Islet of Langerhans (tissue), 1 donor: ENCODE measurements around the gene FARS2.
"Not testable (repeated sequence)": the region's sequence is repeated elsewhere in the genome, so short reads cannot be mapped to it uniquely, and the experiment has no call there.

Experiments
- FAIRE-seq: peaks from one replicate; lab custom pipeline; 2011; peaks lifted over from hg19 to GRCh38; lab: Jason Lieb, UNC

Gene FARS2

DNA sequence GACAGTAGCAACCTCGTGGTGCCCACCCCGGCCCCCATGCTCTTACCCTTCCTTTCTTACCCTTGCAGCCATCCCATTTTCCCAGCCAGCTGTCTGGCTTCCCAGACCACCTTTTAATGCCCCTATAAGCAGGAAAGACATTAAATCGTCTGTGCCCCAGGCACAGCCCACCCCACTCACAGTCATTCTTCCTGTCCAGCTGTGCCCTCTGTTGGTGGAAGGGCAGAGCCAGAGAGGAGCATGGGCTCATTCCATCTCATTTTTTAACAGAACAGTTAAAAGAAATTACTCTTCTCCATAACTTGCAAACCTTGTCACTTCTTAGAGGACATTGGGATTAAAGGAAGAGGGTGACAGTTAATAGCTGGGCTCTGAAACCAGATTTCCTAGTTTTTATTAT is 504.9 kb downstream of the FARS2 start:
- FAIRE-seq, result no peak

DNA sequence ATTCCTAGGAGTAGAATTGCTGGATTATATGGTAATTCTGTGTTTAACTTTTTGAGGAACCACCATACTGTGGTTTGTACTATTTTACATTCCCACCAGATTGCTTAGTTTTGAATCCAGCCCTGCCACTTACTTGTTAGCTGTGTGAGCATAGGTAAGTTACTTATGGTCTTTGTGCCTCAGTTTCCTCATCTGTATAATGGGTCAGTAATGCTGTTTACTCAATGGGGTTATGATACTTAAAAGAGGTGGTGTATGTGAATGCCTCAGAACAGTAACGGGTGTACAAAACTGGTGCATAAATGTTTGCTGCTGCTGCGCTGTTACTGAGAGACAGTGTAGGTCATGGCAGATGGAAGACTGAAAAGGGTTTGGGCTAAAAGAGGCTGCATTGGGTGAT is 506.2 kb downstream of the FARS2 start:
- no peak for FAIRE-seq

DNA sequence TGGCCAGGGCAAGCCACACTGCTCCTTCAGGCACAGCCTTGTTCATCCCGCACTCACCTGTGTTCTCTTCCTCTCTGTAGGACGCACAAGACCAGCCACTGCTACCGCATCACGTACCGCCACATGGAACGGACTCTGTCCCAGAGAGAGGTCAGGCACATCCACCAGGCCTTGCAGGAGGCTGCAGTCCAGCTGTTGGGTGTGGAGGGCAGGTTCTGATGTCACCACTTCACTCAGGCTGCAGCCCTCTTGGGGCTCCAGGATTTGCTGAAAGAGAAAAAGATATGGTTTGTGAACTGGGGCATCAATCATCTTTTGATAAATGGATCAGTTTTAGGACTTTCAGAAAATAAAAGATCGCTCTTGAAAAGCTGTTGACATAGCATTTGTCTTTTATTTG is 509.9 kb downstream of the FARS2 start:
- no peak for FAIRE-seq

- FAIRE-seq, result no peak
Observed at GRCh38 chr6:5771759-5772390, 510.6 kb downstream of the FARS2 start.

DNA sequence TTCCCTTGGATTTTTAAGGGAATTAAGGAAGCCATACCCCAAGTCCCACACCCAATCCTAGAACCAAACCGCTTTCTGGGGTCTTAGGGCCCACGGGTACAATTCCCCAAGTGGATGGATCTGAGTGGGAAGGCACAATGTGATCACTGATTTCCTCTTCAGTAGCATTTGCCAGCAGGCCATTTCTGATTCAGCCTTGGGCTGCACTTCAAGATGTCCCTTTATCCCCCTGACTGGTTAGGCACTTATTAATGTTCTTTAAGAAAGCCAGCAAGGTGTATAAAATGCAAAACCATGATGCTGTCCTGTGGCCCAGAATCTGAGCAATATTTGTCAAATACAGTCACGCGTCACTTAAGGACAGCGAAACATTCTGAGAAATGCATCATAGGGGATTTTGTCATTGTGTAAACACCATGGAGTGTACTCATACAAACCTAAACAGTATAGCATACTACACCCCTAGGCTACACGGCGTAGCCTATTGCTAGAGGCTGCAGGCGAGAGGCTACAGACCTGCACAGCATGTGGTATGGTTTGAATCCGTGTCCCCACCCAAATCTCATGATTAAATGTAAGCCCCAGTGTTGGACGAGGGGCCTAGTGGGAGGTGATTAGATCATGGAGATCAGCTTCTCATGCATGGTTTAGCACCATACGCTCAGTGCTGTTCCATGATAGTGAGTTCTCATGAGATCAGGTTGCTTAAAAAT is 511.3 kb downstream of the FARS2 start:
- no peak for FAIRE-seq

DNA sequence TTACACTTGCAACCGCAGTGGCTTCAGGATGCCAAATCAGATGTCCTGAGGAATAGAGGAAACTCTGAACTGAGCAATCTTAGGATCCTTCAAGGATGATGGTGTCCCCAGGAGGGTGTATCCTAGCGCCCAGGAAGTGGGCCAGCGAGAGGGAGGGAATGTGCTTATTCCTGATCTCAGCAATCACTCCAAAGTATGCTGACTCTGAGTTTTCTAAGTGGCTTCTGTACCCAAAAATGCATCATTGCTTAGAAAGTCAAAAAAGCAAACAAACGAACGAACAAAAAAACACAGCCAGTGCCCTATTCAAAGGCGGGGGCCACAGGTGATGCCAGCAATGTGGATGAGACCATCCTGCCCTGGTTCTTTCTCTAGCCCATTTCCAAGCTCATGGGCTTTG is 514.8 kb downstream of the FARS2 start:
- FAIRE-seq, result no peak

DNA sequence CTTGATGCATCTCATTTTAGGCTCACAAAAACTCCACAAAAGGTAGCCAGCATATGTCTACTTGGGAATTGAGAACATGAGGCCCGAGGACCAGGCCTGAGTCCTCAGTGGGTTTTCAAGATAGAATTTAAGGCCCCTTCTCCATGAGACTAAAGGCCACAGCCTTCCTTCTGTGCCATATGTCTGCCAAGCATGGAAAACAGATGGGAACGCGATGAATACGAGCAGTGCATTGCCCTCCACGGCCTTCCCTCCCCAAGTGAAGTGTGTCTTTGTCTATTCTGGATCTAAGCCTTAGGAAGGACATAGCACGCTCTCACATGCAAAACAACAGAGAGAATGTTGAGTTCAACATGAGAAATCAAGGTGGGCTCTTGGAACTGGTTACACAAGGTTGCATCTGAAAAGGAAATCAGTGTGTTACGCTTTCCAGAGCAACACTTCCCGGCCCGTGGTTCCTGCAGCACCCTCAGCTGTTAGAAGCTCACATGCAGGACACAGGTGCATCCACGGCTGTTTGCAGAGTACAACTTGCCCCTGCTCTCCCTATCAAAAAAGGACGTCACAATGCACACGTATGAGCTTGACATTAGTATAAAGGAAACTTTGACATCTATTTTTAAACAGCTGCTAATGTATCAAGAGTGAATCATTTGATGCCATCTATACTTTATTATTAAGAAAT is 515.5 kb downstream of the FARS2 start:
- FAIRE-seq, result no peak

DNA sequence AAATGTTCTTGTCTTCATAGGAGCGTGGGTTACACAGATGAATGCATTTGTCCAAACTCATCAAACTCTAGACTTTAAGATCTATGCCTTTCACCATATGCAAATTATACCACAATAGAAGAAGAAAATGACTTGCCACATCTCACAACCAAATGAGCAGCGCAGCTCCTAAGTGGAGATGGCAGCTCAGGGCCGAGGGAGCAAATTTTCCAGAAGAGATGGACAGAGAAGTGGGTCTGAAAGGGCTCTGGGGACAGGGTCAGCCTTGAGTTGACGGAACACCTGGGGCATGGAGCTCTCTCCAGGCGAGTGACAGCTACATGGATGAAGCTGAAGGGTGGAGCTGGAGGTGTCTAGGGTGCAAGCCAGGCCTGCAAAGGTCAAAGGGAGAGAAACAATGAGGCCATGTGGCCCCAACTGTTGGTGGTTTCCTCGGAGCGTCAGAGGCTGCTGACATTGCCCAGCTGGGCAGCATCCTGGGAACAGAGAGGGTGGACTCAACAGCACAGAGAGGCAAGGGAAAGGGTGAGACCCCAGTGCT is 517.1 kb downstream of the FARS2 start:
- FAIRE-seq, result no peak

DNA sequence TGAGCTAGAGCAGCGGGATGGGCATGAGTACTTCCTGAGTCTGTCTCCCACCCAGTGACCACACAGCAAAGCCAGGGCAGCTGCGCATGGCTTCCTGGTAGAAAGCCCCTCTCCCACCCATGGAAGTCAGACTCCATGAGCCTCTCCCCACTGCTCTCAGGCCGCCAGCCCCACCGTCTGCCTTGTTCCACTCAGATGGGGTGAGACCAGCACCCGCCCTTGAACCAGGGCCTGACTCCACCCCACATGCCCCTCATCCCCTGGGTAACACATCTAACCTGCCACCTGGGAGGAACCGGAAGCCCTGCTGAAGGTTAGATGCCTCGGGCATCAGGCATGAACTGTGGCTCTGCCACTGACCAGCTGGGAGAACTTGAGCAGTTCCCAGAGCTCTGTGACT is 517.6 kb downstream of the FARS2 start:
- no peak for FAIRE-seq

- FAIRE-seq, result no peak
Observed at GRCh38 chr6:5781019-5781418, 519.7 kb downstream of the FARS2 start.

DNA sequence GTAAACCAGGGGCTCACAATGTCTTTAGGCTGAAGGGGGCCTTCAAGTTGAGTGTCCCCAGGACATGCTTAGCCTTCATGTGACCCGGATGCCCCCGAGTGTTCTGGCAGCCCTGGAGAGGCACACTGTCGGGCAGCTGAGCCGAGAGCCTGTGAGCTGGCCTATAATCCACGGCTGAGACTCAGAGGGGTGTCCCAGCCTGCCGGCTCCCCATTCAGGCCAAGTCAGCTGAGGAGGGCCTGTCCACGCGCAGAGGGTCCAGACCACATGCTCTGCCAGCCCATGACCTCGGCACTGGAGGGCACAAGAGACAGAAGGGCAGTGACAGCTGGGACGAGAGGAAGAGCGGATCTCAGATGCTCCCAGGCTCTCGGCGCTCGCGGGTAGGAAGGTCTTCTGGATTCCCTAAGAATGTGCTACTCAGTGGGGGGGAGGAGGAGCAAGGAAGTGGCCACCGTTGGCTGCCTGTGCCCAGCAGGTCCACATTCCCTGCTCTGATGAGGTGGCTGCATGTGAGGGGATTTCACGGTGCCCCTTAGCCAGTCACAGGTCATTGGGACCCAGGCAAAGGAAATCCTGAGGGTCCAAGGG is 520.7 kb downstream of the FARS2 start:
- no peak for FAIRE-seq

DNA sequence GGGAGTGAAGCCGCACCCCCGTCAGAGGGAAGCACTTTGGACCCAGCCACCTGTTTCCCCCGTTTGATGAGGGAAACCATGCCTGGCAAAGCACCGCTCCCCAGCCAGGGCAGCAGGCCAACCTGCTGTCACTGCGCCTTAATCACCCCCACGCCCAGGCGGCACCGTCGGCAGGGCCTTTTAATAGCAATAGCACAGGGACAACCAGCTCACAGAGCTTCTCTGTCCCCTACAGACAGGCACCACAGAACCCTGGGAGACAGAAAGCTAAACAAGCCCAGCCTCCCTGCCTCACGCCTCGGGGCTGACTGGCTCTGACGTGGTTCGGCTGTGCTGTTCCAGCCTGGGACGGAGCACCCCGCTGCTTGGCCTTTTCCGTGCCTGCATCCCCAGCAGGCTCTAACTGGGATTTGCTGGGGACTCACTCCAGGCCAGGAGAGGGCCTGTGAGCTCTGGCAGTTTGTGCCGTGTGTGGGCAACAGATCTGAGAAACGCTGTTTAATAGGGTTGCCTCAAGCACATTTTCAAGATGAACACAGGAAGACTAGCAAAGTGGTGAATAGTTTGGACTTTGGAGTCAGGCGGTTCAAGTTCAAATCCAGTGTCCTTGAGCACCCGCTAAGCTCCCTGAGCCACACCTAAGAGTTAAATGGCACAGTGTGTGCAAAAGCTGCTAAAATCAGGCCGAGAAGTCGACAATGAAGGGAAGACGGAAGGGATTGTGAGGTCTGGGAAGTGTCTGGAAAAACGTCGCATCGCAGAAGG is 521.7 kb downstream of the FARS2 start:
- FAIRE-seq, result no peak

DNA sequence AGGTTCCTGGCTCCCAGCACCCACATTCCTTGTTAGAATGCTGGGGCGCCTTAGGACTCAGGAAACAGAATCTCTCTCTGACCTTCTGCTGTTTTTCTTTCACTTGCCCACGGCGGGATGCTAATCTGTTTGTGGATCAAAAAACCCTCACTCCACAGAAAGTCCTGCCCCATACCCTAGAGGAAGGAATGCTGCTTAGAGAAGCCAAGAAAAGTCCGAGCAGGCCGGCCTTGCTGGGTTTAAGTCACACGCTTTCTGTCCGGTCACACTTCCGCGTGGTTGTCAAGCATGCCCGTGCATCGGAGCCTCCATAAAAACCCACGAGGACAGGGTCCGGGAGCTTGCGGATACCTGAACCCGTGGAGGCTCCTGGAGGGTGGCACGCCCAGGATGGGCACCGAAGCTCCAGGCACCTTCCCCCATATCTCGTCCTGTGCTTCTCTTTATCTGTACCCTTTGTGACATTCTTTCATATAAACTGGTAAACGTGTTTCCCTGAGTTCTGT is 522.3 kb downstream of the FARS2 start:
- FAIRE-seq, result no peak

DNA sequence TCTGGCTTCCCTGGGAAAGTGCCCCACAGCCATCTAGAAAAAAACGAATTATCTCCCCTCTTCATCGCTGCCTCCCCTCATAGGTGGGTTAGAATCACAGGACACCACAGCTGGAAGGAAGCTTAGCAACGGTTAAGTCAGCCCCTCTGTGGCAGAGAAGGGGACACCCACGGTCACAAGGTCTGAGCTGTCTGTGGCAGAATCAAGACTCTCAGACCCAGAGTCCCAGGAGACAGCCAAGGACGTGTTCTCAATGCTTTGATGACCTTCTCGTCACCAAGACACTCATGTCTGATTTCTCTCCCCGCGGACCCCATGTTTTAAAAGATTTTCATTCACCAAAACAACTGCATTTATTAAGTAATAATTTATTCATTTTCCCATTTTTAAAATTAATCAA is 523.9 kb downstream of the FARS2 start:
- FAIRE-seq, result no peak

DNA sequence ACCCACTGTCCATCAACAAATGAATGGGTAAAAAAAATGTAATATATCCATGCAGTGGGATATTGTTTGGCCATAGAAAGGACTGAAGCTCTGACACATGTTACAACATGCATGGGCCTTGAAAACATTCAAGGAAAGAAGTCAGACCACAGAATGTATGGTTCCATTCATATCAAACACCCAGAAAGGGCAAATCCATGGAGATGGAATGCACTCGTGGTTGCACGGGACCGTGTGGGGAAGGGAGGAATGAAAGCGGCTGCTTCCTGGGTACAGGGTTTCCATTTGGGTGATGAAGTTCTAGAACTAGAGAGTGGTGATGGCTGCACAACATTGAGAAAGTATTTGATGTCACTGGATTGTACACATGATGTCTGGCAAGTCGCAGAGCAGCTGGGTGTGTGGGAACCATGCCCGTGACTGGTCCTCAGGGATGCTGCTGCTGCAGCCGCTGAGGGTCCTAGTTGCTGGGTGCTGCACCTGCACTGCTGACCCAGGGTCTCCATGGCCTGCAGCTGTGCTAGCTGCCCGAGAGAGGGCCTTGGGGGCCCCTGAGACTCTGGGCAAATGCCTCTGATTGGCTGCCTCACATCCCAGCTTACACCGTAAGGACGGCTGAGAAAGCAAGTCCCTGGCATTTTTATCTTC is 525.1 kb downstream of the FARS2 start:
- FAIRE-seq, result no peak

DNA sequence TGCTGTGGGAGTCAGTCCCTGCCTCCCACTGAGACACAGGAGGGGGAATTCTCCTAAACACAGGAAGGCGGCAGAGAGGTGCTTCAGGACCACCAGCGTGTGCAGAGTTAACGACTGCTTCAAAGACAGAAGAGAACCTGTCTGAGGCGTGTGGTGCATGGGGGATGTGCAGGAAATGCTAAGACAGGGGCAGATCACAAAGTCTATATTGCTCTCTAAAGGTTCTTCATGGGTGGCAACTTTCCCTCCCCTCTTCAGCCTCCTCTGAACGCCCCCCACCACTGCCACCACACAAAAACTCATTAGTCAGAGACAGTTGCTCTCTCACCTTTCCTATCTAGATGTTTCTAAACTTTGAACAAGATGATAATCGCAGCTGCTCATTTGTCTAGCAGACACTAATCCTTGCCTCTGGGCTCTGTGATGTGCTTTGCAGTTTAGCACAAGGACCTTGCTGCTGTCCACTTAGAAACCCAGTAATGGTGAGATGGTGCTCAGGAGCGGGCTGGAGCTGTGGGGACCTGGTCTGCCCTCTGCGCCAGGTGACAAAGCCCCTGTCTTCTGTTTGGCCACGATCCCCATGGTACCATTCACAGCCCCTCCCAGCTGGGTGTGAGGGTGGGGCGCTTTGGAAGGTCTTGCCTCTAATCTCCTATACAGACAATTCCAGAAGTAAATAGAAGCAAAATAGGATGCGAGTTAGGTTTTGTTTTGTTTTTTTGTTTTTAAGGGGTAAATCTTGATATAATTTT is 525.8 kb downstream of the FARS2 start:
- FAIRE-seq, result no peak

GRCh38 chr6:5789426-5789825 is 528.1 kb downstream of the FARS2 start:
- FAIRE-seq, result not testable (repeated sequence)

GRCh38 chr6:5796555-5796954 is 535.2 kb downstream of the FARS2 start:
- FAIRE-seq, result not testable (repeated sequence)

GRCh38 chr6:5806406-5806805 is 545.1 kb downstream of the FARS2 start:
- not testable (repeated sequence) for FAIRE-seq

- FAIRE-seq, result no peak
Observed at GRCh38 chr6:5809450-5809849, 548.1 kb downstream of the FARS2 start.

GRCh38 chr6:5811997-5812396 is 550.7 kb downstream of the FARS2 start:
- FAIRE-seq, result no peak
